ENCODE results near the gene PCSK4.

GRCh38 chr19:1507192-1507660, 17.1 kb upstream of the PCSK4 start:
- TF ChIP-seq CTCF (IDR thresholded peaks at IDR 0.05) (no peak), ZFX (IDR thresholded peaks at IDR 0.05; ENCODE audit: borderline replicate concordance) (no peak)

Measured in 22Rv1 (cell line).